KBM-7 (cell line): ENCODE measurements around the gene METTL8.
"Not testable (repeated sequence)": the region's sequence is repeated elsewhere in the genome, so short reads cannot be mapped to it uniquely, and the experiment has no call there.

ENCODE experiments used
- DNase-seq: peaks from one replicate; pipeline ENCODE4 v3.0.0-alpha.2; 2015
- in situ Hi-C: fragments of 300-500 bp; cut with MboI; formaldehyde crosslinking; loops from 2 replicates; pipeline ENCODE4 v1.14.3; 2020; ENCODE audit warnings: low sequenced_read_pairs, low pct_unique_long_range_greater_than_20kb, mixed read lengths

Gene METTL8

GRCh38 chr2:171365232-171365631 is 68.6 kb downstream of the METTL8 start:
- in situ Hi-C loops = no loop called here
- no peak for DNase-seq

GRCh38 chr2:171362396-171362795 is 71.4 kb downstream of the METTL8 start:
- no peak for DNase-seq
- in situ Hi-C loops = no loop called here

DNA sequence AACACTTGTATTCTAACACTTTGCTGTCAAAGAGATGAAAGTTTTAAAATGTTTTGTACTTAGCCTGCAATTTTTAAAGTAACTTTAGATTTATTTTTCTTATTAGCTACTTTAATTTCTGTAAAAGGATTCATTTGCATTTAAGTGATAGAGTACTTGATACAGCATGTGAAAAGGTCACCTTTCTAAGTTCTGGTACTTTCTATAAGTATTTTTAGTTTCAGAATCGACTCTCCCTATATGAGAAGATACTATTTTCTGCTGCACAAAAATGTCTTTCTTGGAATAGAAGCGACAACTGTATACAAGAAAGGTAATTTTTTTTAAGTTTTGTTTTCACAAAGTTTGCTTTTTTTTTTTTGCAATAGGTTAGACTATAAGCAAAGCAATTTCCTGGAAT is 72.9 kb downstream of the METTL8 start:
- in situ Hi-C loops = no loop called here
- no peak for DNase-seq

DNA sequence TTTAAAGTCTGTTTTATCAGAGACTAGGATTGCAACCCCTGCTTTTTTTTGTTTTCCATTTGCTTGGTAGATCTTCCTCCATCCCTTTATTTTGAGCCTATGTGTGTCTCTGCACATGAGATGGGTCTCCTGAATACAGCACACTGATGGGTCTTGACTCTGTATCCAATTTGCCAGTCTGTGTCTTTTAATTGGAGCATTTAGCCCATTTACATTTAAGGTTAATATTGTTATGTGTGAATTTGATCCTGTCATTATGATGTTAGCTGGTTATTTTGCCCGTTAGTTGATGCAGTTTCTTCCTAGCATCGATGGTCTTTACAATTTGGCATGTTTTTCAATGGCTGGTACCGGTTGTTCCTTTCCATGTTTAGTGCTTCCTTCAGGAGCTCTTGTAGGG is 80.0 kb downstream of the METTL8 start:
- DNase-seq, in situ Hi-C loops: not testable (repeated sequence)

DNA sequence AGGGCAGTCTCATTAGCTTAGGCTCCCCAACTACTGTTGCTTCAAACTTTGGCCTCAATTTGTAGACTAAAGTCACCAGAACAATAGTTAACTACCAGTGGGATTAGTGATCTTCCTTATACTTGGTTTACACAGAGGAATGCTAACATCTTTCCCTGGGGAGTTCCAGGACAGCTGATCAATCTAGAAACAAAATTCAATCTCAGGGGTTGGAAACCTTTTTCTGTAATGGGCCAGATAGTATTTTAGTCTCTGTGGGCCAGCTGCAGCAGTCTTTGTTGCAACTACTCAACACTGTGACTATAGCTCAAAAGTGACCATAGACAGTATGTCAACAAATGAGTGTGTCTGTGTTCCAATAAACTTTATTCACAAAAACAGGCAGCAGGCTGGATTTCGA is 85.7 kb downstream of the METTL8 start:
- DNase-seq = no peak
- in situ Hi-C loops = no loop called here

GRCh38 chr2:171347591-171348032 is 86.2 kb downstream of the METTL8 start:
- in situ Hi-C loops = no loop called here
- DNase-seq = no peak

- in situ Hi-C loops = no loop called here
- peak; percentile 20 for DNase-seq
Measured at GRCh38 chr2:171346723-171347557, 86.8 kb downstream of the METTL8 start.

DNA sequence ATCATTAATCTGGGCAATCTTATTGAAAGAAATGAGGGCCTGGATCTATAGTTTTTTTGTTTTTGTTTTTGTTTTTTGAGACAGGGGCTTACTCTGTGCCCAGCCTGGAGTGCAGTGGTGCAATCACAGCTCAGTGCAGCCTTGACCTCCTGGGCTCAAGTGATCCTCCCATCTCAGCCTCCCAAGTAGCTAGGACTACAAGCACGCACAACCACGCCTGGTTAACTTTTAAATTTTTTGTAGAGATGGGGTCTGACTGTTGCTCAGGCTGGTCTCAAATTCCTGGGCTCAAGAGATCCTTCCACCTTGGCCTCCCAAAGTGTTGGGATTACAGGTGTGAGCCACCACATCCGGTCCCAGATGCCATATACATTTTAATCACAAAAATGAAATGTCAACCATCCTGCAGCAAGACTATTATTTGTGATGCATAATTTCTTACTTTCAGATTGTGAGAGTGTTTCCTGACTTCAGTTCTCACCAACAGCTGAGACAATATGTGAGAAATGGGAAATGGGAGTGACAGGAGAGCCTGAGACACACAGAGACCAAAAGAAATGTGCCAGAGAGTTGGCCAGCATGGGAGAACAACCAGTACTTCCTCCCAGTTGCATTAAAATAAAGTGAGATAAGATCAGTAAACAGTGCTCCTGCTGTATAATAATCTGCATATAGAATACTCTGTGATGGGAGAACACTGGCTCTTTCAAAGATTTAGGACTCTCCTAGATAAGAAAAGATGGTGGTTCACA is 87.6 kb downstream of the METTL8 start:
- DNase-seq = peak; percentile 23
- in situ Hi-C loops = no loop called here

DNA sequence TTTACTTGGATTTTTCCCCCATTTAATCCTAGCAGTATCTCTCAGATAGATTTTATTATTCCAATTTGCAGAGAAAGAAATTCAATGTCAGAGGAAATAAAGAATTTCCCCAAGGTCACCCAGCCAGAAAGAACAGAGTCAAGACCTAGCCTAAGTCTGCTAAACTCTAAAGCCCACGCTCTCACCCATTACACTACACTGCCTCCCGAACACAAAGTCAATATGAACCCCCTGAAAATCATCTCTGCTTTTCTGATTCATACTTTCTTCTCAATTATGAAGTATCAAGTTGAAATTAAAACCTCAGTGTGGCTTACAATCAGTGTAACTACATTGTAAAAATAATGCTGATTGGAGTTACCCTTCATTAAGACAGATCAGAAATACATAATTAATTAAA is 89.6 kb downstream of the METTL8 start:
- no peak for DNase-seq
- in situ Hi-C loops = no loop called here

GRCh38 chr2:171342067-171342413 is 91.8 kb downstream of the METTL8 start:
- in situ Hi-C loops = no loop called here
- no peak for DNase-seq

DNA sequence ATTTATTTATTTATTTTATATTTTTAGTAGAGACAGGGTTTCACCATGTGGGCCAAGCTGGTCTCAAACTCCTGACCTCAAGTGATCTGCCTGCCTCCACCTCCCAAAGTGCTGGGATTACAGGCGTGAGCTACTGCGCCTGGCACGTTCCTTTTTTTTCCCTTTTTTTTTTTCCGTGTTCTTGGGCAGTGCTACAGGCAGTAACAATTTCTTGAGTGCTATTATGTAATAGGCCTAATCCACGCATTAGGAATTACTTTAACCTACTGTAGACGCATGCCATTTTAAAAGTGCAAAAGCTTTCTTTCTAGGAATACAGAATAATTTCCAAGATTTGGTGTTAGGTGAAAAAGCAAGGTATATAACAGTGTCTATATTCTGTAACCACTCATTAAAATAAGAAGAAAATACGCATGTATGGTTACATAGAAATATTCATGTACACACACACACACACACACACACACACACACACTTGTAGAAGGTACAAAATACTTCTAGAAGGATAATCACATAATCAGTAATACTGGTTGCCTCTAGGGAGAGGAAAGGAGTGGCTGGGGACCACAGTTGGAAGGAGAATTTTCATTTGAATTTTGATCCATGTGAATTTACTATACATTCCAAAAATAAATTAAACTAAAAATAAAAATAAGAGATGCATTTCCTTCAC is 92.3 kb downstream of the METTL8 start:
- no peak for DNase-seq
- in situ Hi-C loops = no loop called here

DNA sequence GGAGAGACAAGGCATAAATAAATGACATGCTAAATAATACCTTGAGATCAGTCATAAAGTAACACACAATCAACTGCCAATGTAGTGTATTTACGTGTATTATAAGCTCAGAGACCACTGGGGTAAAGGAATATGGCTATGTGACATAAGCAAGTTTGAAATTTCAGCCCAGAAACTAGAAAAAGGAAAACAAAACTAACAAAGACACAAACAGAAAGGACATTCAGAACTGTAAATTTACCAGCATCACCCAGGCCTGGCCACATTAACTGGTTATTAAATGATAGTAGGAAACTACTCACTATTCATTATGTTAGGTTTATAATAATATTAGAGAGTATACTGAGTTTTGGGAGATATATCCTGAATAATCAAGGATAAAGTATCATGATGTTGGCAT is 98.8 kb downstream of the METTL8 start:
- in situ Hi-C loops = no loop called here
- no peak for DNase-seq

GRCh38 chr2:171334171-171334570 is 99.6 kb downstream of the METTL8 start:
- no peak for DNase-seq
- in situ Hi-C loops = no loop called here

GRCh38 chr2:171330155-171330956 is 103.4 kb downstream of the METTL8 start:
- no peak for DNase-seq
- in situ Hi-C loops = no loop called here

GRCh38 chr2:171327043-171327496 is 106.7 kb downstream of the METTL8 start:
- in situ Hi-C loops = no loop called here
- no peak for DNase-seq

DNA sequence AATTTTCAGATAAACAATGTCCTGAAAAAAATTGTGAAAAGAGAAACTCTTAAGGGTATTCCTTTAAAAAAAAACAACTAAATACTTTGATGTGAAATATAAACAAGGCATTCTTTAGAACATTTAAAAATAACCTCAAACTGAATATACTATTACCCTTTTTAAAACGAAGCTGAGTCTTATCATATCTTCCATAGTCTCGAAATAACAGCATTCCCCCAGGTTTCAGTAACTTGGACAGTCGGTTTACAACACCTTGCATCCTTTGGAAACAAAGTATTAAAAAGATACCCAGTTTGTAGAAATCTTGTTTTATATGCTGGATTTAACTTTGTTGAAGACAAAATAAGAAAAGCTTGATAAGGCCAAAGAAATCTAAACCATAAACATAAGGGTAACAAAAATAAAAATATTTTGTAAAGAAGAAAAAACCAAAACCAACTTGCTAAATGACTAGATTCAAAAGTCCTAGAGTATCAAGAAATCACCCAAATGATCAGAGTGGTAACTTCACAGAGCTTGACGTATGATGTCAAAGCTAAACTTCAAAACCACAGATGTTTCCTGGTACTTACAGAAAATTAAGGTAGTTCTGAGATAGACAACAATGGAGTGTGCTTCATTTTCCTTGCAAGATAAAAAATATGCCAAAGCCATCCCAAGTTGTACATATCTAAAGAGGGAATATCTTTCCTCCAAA is 107.8 kb downstream of the METTL8 start:
- DNase-seq = no peak
- in situ Hi-C loops = no loop called here

DNA sequence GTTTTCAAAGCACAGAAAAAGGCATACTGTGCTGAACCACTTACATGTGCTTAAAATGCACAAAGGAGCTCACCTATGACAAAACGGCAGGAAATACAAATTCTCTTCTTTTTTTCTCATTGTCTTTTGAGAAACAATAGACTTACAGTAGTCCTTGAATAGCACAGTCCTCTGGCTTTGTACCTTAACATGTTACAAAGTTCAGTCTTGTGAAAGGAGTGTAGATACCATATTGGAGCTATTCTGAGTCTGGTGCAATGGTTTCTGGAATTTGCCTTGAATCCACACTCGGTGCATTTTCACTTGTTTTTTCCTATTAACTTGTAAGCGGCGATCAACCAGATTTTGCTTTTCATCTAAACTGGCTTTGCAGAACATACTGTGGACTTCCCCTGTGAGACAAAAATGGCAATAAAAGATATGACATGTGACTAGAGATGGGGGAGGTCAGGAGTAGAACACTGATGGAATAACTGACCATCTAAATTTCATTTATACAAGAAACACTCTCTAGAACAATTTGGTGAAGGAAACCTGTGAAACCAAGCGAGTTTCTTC is 109.7 kb downstream of the METTL8 start:
- in situ Hi-C loops = no loop called here
- no peak for DNase-seq

DNA sequence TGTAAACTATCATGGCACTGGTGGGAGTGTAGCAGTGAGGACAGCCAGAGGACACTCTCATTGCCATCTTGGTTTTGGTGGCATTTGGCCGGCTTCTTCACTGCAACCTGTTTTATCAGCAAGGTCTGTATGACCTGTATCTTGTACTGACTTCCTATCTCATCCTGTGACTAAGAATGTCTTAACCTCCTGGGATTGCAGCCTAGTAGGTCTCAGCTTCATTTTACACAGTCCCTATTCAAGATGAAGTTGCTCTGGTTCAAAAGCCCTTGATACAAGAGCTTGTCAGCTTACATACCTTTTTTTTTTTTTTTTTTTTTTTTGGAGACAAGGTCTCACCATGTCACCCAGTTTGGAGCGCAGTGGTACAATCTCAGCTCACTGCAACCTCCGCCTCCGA is 110.9 kb downstream of the METTL8 start:
- in situ Hi-C loops = no loop called here
- DNase-seq = no peak
